Activated naive CD4-positive, alpha-beta T cell (primary cell): ENCODE results near the gene FILIP1L.
"Not testable (repeated sequence)": the region's sequence is repeated elsewhere in the genome, so short reads cannot be mapped to it uniquely, and the experiment has no call there.

ENCODE experiments used
- DNase-seq, 4 experiments: peaks; one replicate each; lab custom pipeline; 2025; lab: John Stamatoyannopoulos, UW

FILIP1L gene

GRCh38 chr3:99842826-99843589 is 271.3 kb downstream of the FILIP1L start:
- no peak for DNase-seq

- not testable (repeated sequence) for DNase-seq
Measured at GRCh38 chr3:99841949-99842348, 272.4 kb downstream of the FILIP1L start.

- no peak for DNase-seq
Measured at GRCh38 chr3:99839613-99840012, 274.7 kb downstream of the FILIP1L start.

GRCh38 chr3:99838755-99839154 is 275.5 kb downstream of the FILIP1L start:
- no peak for DNase-seq

GRCh38 chr3:99837715-99838114 is 276.6 kb downstream of the FILIP1L start:
- no peak for DNase-seq

GRCh38 chr3:99836681-99837080 is 277.6 kb downstream of the FILIP1L start:
- DNase-seq = no peak

GRCh38 chr3:99834211-99834957 is 279.9 kb downstream of the FILIP1L start:
- no peak for DNase-seq

GRCh38 chr3:99833617-99834205 is 280.6 kb downstream of the FILIP1L start:
- no peak for DNase-seq

GRCh38 chr3:99829844-99830243 is 284.5 kb downstream of the FILIP1L start:
- DNase-seq = no peak

GRCh38 chr3:99825004-99825640 is 289.2 kb downstream of the FILIP1L start:
- no peak for DNase-seq

GRCh38 chr3:99823723-99824711 is 290.3 kb downstream of the FILIP1L start:
- DNase-seq = no peak

- no peak for DNase-seq
Measured at GRCh38 chr3:99818818-99819217, 295.5 kb downstream of the FILIP1L start.

- peak; percentile 80 to 95 (median 91) for DNase-seq
Measured at GRCh38 chr3:99817437-99818240, 296.7 kb downstream of the FILIP1L start, which contains the start of gene CMSS1. Gene CMSS1, plus strand, starts transcription at chr3:99817862.

- DNase-seq = no peak
Measured at GRCh38 chr3:99817047-99817436, 297.3 kb downstream of the FILIP1L start.

GRCh38 chr3:99810403-99810802 is 303.9 kb downstream of the FILIP1L start:
- no peak for DNase-seq

- no peak for DNase-seq
Measured at GRCh38 chr3:99809565-99809964, 304.7 kb downstream of the FILIP1L start.

GRCh38 chr3:99808163-99808794 is 306.0 kb downstream of the FILIP1L start:
- no peak for DNase-seq

- no peak for DNase-seq
Measured at GRCh38 chr3:99805160-99805559, 309.1 kb downstream of the FILIP1L start.

GRCh38 chr3:99803297-99803696 is 311.0 kb downstream of the FILIP1L start:
- no peak for DNase-seq

- no peak for DNase-seq
Measured at GRCh38 chr3:99799422-99799821, 314.9 kb downstream of the FILIP1L start.
